GM19035 (cell line): ENCODE results near the gene MELK.
A peak's percentile ranks its signal among the peaks of the same experiment; 100 is the strongest.
"Not testable (repeated sequence)": the region's sequence is repeated elsewhere in the genome, so short reads cannot be mapped to it uniquely, and the experiment has no call there.

Experiments used
- ATAC-seq: cut with Tn5 transposase; IDR thresholded peaks from one replicate; pipeline ENCODE4 v1.9.1; 2021; ENCODE audit not compliant: unreplicated experiment

MELK gene

DNA sequence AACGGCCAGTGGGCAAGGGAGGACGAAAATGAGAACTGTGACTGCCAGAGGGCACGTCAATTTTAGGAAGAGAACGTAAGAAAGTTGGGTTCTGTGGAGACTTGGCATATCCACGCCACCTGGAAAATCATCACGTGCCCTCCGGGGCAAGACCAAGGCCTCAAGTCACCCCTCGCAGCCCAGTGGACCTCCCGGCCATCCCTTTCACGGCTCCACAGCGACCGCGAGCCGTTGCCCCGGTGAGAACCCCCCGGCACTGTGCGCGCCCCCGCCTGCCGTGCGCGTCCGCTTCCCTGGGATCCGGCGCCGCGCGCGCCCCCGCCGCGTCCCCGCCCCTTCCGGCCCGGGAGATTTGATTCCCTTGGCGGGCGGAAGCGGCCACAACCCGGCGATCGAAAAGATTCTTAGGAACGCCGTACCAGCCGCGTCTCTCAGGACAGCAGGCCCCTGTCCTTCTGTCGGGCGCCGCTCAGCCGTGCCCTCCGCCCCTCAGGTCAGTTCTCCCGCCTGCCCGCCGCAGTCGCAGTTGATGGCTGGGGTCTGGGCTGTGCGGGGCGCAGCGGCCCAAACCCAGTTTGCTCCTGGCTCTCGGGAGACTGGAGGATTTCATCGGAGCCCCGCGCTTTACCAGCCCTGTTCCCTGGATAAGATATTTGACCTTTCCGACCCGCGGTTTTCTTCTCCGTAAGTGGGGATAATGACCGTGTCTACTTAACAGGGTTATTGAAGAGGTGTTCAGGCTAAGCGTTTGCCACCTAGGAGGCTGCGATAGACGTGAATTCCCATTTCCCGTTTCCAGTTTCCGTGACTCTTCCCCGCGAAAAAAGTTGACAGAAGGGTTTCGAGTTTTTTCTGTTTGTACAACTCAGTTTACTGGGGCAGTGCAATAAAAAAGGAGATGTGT lies at the start of gene MELK:
TSS of gene MELK (plus strand) at position 381 of the 904 bp plus-strand sequence. CDS start 8,787 bp downstream, outside the sequence.
- peak; percentile 75 for ATAC-seq

DNA sequence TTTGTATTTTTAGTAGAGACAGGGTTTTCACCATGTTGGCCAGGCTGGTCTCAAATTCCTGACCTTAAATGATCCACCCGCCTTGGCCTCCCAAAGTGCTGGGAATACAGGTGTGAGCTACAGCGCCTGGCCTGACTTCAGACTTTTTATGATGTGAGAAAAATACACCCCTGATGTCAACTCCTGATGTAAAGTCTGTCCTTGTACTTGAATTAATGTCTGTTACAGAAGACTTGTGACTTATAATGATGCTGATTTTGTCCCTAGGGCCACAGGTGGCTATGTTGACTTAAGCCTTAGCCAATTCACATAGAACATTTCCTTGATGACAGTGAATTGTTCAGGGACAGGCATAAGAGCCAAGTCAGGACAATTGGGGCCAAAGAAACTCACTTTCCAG lies 42.5 kb upstream of the MELK start:
- ATAC-seq, result no peak

DNA sequence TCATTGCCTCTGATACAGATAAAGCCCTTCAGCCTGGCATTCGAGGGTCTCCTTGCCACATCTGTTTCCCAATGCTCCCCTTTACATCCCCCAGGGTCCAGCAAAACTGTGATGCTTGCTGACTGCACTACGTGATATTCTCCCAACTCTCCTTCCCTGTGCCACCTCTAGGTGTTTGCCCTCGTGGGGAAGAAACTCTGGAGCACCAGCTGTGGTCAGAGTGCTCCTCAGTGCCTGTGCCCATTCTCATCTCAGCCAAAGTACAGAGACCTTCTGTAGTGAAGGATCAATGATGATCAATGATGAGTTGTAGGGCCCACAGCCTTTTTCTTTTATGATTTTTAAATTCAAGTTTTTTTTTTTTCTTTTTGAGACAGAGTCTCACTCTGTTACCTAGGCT lies 40.3 kb upstream of the MELK start:
- ATAC-seq, result no peak

DNA sequence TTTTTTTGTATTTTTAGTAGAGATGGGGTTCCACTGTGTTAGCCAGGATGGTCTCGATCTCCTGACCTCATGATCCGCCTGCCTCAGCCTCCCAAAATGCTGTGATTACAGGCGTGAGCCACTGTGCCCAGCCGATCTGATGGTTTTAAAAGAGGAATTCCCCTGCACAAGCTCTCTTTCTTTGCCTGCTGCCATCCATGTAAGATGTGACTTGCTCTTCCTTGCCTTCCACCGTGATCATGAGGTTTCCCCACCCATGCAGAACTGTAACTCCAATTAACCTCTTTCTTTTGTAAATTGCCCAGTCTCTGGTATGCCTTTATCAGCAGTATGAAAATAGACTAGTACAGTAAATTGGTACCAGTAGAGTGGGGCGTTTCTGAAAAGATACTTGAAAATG lies 39.0 kb upstream of the MELK start:
- not testable (repeated sequence) for ATAC-seq

DNA sequence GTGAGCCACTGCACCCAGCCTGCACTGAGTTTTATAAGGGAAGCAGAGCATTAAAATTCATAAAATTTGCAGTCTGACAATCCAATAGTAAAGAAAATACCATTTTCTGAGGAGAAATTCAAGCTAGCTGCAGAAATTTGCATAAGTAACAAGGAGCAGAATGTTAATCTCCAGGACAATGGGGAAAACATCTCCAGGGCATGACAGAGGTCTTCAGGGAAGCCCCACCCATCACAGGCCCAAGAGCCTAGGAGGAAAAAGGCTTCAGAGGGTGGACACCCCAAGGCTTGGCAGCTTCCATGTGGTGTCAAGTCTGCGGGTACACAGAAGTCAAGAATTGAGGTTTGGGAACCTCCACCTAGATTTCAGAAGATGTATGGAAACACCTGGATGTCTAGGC lies 37.6 kb upstream of the MELK start:
- ATAC-seq, result no peak

DNA sequence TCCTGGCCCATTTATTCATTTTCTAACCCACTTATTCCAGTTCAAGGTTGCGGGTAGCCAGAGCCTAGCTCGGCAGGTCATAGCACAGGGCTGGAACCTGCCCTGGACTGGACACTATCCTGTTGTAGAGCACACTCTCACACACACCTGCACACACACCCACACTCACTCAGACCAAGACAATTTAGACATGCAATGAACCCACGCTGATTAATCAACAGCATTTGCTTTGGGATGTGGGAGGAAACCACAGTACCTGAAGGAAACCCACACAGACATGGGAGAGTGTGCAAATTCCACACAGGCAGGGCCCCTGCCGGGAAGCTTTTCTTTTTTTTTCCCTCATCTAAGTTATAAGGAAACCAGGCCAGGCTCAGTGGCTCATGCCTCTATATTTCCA lies 34.8 kb upstream of the MELK start:
- no peak for ATAC-seq

DNA sequence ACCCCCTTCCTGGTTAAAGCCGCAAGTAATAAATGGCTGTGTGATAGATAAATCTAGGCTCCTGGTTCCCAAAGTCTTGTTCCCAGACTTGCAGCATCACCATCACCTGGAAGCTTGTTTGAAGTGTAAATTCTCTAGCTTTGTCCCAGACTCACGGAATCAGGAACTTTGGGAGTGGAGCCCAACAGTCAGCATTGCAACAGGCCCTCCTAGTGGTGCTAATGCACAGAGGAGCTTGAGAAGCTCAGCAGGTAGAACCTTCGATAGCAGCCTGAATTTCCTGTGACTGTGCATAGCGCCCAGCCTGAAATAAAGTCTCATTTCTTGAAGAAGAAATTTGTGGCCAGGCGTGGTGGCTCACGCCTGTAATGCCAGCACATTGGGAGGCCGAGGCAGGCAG lies 30.3 kb upstream of the MELK start:
- ATAC-seq, result no peak

DNA sequence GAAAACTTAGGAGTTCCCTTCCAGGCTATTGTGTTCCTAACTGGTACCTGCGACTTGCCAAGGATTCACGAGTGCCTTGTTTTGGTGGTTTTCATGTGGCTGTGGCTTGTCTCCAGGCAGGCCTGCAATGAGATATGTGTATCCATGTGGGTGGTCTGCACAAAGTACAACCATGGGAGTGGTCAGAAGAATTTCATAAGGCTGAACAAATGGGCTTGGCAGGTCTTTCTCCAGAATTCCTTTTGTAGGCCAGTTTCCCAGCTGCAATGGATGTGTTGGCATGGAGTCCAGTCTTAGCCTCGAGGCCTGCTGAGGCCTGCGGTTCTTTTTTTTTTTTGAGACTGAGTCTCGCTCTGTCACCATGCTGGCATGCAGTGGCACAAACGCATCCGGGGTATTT lies 28.8 kb upstream of the MELK start:
- no peak for ATAC-seq

DNA sequence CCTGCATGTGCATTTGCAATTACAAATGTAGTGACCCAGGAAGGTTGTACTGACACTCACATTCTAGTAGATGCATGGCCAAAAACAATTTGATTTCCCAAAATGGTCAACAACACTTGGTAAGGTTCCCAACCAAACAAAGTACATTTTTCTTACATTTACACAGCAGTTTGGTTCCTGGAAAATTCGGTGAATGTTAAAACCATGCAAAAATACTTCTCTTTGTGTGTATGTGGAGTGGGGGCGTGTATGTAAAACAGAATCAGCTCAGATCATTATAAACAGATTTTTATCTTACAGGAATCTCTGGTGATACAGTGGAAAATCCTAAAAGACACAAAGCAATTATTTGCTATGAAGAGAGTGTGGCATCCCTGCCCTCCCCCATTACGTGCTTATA lies 25.1 kb upstream of the MELK start:
- no peak for ATAC-seq

DNA sequence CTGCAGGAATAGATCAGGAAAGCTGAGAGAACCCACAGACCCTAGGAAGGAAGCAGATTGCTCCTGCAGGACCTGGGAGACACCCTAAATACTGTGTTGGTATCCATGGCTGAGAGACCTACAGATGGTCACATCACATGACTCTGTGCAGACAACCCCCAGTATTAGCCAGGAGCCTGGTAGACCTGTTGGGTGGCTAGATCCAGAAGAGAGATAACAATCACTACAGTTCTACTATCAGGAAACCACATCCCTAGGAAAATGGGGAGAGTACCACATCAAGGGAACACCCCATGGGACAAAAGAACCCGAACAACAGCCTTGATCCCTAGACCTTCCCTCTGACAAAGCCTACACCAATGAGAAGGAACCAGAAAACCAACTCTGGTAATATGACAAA lies 24.2 kb upstream of the MELK start:
- ATAC-seq, result no peak

DNA sequence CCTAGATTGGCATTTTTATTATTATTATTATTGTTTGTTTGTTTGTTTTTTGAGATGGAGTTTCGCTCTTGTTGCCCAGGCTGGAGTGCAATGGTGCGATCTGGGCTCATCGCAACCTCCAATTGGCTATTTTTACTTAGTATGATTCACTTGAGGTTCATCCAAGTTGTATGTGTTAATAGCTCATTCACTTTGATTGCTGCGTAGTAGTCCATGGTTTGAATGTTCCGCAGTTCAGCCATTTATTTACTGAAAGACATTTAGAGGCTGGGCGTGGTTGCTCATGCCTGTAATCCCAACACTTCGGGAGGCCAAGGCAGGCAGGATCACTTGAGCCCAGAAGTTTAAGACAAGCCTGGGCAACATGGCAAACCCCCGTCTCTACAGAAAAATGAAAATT lies 22.6 kb upstream of the MELK start:
- peak; percentile 5 for ATAC-seq

DNA sequence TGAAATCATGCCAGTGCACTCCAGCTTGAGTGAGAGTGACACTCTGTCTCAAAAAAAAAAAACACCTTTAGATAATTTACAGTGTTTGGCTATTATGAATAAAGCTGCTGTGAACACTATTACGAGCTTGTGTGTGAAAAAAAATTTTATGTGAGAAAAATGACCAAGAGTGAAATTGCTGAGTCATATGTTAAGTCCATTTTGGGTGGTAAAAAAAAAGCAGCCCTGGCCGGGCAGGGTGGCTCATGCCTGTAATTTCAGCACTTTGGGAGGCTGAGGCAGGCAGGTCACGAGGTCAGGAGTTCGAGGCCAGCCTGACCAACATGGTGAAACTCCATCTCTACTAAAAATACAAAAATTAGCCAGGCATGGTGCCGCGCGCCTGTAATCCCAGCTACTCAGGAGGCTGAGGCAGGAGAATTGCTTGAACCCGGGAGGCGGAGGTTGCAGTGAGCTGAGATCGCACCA lies 22.0 kb upstream of the MELK start:
- peak; percentile 60 for ATAC-seq

DNA sequence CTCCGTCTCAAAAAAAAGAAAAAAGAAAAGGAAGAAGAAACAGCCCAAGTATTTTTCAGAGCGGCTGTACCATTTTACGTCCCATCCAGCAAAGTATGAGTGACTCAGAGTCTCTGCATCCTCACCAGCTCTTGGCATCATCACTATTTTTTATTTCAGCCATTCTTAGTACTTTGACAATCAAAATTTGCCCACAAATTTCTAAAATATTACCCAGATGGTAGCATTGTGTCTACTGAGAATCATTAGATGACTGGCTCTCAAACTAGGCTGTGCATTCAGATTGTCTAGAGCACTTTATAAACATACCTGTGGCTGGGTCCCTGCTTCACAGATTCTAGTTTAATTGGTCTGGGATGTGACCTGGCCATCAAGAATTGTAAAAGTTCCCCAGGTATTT lies 21.6 kb upstream of the MELK start:
- ATAC-seq, result no peak

DNA sequence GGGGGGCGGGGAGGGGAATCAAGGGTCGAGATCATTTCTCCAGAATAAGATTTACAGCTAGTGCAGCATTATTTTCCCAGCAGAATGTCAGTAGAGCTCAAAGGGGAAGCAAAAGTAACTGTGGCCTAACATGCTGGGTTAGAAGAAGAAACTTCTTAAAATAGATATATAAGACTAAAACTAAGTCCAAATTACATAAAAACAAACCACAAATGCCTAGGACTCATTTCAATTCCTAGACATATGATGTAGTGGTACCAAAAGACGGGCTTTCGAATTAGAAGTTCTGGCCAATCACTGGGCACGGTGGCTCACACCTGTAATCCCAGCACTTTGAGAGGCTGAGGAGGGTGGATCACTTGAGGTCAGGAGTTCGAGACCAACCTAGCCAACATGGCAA lies 20.8 kb upstream of the MELK start:
- ATAC-seq, result no peak

DNA sequence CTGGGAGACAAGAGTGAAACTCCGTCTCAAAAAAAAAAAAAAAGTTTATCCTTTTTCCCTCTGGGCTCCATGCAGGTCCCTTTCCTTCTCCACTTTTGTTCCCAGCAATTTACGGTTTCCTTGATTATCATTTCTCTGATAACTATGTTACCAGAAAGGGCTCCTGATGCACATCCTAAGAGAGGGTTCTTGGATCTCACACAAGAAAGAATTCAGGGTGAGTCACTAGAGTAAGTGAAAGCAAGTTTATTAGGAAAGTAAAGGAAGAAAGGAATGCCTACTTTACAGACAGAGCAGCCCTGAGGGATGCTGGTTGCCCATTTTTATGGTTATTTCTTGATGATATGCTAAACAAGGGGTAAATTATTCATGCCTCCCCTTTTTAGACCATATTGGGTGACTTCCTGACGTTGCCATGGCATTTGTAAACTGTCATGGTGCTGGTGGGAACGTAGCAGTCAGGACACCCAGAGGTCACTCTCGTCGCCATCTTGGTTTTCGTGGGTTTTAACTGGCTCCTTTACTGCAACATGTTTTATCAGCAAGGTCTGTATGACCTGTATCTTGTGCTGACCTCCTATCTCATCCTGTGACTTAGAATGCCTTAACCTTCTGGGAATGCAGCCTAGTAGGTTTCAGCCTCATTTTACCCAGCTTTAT lies 13.5 kb upstream of the MELK start:
- no peak for ATAC-seq

DNA sequence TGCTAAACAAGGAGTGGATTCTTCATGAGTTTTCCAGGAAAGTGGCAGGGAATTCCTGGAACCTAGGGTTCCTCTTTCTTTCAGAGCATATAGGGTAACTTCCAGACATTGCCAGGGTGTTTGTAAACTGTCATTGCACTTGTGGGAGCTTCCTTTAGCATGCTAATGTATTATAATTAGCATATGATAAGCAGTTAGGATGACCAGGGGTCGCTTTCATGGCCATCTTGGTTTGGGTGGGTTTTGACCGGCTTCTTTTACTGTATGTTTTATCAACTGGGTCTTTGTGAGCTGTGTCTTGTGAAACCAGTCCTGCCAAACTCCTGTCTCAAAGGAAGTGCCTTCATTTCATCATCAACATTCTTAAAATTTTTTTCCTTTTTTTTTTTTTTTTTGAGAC lies 11.9 kb upstream of the MELK start:
- no peak for ATAC-seq

DNA sequence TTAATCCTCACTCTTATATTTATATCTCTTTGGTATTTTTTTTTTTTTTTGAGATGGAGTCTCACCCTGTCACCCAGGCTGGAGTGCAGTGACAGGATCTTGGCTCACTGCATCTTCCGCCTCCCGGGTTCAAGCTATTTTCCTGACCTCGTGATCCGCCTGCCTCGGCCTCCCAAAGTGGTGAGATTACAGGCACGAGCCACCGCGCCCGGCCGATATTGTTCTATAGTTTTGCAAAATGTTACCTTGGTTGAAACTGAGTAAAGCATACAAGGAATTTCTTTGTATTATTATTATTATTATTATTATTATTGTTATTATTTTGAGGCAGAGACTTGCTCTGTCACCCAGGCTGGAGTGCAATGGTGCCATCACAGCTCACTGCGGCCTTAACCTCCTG lies 9.9 kb upstream of the MELK start:
- not testable (repeated sequence) for ATAC-seq

DNA sequence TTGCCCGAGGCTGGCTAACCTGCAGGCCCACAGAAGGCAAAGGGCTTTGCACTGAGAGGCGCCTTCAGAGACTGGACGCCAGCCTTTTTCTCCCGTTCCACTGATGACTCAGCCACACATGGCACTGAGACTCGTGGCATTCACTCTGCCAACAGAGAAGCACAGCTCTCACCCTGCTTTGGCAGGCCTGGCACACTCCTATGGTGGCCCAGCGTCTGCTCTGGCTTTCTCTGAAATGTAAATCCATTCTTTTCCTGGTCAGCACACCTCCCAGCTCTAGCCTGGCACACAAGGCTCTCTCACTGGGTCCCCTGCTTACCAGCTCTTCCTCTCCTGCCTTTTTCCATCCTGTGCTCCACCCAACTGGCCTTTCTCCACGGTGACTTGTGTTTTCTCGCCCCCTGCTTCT lies 5.9 kb upstream of the MELK start:
- no peak for ATAC-seq

DNA sequence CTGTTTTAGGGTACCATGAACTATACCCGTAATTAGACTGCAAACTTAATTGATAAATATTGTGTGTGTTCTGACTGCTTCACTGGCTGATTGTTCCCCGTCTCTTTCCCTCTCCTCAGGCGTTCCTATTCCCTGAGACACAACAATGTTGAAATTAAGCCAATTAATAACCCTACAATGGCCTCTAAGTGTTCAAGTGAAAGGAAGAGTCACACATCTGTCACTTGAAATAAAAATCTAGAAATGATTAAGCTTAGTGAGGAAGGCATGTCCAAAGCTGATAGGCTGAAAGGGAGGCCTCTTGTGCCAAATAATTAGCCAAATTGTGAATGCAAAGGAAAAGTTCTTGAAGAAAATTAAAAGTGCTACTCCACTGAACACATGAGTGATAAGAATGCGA lies 4.0 kb upstream of the MELK start:
- ATAC-seq, result not testable (repeated sequence)

DNA sequence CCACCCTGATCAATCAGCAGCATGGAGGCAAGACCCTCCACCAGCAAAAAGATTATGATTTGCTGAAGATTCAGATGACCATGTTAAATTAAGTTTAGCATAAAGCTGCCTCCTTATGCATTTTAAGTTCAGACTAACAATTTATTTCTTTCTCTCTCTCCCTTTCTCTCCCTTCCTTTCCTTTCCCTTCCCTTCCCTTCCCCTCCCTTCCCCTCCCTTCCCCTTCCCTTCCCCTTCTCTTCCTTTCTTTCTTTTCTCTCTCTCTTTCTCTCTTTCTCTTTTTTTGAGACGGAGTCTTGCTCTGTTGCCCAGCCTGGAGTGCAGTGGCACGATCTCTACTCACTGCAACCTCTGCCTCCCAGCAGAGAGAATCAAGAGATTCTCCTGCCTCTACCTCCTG lies 1.4 kb upstream of the MELK start:
- ATAC-seq, result no peak

DNA sequence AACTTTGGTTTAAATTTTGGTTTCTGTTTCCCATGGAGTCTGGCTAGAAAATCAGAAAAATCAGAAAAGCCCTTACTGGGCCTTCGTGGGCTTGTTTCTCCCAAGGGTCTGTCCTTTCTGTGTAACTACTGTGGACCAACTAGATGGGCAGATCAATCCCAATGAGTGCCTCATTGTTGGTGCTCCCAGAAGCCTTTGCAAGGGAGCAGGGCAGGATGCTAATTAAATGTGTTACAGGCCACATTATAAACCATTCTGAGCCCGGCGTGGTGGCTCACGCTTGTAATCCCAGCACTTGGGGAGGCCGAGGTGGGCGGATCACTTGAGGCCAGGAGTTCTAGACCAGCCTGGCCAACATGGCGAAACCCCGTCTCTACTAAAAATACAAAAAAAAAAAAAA lies 1.4 kb downstream of the MELK start:
- ATAC-seq, result not testable (repeated sequence)

DNA sequence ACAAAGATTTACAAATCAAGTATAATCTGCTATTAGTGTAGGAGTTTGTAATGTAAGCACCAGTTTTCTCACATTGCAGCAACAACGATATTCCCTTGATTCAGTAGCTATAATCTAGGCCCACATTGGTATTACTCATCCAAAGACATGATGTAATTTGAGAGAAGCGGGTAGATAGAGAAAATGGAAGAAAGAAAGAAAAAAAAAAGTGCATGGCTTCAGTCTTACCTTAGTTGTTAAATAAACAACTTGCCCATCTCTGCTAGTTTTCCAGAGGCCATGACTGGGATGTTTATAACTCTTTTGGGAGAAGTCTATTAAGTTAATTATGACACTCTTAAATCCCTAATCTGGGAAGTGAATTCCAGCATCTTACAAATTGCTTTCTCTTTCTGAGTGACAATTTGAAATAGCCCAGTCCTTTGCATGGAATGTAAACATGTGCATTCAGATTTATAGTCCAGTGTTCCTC lies 2.8 kb downstream of the MELK start:
- ATAC-seq, result no peak
